GM19452 (cell line): ENCODE measurements around the gene FBXO24.
A peak's percentile ranks its signal among the peaks of the same experiment; 100 is the strongest.

Experiments used
- ATAC-seq: cut with Tn5 transposase; IDR thresholded peaks from one replicate; pipeline ENCODE4 v1.9.1; 2021; ENCODE audit not compliant: unreplicated experiment

FBXO24 gene

DNA sequence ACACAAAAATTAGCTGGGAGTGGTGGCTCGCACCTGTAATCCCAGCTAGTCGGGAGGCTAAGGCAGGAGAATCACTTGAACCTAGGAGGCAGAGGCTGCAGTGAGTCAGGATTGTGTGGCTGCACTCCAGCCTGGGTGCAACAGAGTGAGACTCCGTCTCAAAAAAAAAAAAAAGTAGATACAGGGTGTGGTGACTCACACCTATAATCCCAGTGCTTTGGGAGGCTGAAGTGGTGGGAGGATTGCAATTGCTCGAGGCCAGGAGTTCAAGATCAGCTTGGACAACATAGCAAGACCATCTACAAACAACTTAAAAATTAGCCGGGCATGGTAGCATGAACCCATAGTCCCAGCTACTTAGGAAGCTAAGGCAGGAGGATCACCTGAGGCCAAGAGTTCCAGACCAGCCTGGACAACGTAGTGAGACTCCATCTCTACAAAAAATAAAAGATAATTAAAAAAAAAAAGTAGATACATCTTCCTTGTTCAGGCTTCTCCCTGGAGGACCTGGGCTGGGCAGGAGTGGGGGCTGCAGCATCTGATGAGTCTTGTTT lies 28.3 kb downstream of the FBXO24 start:
- no peak for ATAC-seq

- ATAC-seq, result no peak
Measured at GRCh38 chr7:100620239-100620638, 34.1 kb downstream of the FBXO24 start.

DNA sequence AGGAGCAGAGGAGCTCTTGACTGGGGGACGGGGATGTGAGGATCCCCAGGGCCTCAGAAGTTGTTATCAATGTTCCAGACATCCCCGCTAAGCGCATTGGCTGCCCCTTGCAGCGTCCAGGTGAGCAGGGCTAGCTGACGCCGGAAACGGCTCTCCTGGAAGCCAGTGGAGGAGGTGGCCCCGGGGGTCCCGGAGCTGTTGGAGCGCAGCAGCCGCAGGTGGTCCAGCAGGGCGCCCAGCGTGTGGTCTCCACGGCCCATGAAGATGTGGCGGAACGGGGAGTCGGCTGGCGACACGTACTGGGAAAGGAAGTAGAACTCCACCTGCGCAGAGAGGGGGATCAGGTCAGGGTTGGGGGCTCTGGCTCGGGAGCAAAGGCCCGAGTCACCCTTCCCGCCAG lies 34.7 kb downstream of the FBXO24 start:
- ATAC-seq, result no peak

GRCh38 chr7:100621554-100621953 lies 35.4 kb downstream of the FBXO24 start:
- no peak for ATAC-seq

- no peak for ATAC-seq
Measured at GRCh38 chr7:100623951-100624824, 38.1 kb downstream of the FBXO24 start.

DNA sequence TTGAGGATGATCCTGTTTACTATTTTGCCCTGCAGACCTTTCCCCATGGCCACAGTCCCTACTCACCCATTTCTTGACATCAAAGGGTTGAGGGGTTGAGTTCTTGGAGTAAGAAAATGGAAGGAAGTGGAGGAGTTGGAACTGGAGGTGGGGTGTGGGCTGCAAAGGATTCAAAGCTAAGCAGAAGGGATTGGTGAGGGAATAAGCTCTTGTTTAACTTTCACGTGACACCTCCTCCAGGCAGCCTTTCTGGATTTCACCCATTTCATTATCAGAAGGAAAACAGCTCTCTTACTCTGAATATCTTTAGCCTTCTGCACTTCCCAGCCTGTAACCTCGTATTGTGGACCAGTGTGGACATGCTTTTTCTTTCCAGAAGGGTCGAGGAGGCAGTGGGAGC lies 39.9 kb downstream of the FBXO24 start:
- no peak for ATAC-seq

GRCh38 chr7:100626530-100627237 lies 40.6 kb downstream of the FBXO24 start:
- peak; percentile 67 for ATAC-seq

GRCh38 chr7:100627238-100627549 lies 41.1 kb downstream of the FBXO24 start:
- no peak for ATAC-seq

DNA sequence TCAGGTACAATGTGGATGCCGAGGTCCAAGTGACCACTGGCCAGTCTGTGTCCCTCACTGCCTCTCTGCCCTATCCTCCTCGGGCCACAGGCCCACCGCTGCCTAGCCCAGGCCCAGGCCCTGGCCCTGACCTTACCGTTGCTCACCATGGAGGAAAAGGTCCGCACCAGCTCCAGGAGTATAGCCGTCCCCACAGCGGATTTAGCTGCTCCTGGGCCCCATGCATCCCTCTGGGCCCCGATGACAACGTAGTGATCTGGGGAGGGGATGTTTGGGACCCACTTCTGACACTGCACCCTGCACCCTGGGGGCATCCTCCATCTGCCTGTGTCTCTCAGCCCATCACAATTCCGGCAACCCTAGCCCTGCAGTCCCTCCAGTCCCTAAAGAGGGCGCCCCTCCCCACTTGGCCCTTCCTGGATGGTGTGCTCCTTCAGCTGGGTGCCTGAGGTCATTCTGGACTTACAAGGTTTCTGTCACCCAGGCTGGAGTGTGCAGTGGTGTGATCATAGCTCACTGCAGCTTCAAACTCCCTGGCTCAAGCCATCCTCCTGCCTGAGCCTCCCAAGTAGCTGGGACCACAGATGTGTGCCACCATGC lies 43.1 kb downstream of the FBXO24 start:
- no peak for ATAC-seq

DNA sequence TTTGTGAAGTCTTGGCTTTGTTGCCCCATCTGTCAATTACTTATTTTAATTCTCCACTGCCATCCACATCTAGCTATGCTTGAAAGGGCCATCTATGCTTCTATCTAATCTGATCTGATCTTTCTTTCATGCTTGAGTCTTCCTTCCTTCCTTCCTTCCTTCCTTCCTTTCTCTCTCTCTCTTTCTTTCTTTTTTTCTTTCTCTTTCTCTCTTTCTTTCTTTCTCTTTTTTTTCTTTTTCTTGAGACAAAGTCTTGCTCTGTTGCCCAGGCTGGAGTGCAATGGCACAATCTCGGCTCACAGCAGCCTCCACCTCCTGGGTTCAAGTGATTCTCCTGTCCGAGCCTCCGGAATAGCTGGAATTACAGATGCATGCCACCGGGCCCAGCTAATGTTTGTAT lies 43.9 kb downstream of the FBXO24 start:
- no peak for ATAC-seq

DNA sequence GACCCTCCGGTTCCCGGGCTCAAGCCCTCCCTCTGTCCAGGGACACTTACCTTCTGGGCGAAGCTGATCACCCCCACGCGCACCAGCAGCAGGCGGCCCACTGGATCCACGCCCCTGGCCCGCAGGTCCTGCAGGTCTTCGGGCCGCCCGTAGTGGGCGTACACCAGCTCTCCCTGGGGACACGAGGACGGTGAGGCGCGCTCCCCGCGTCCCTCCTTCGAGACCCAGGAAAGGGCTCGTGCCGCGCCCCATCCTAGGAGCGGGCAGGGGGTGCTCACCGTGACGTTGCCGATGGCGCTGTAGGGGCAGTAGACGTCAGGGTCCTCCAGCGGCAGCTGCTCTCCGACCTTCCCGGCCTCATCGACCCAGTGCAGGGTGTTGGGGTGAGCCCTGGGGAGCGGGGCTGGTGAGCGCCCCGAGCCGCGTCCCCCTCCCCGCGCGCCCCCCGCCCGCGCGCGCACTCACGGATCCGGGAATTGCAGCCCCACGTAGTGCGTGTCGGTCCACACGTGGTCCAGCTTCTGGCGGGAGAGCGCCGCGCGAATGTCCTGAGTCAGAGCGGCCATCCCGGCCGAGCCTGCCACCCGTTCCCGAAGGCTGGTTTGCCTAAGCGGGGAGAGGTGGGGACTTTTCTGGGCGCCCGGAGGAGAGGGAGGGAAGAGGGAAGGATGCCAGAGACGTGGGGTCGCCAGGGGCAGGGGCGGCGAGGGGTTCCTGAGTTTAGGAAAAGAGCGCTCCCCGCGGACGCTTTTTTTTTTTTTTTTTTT lies 47.0 kb downstream of the FBXO24 start:
- no peak for ATAC-seq

GRCh38 chr7:100639995-100640516 lies 53.9 kb downstream of the FBXO24 start:
- no peak for ATAC-seq

DNA sequence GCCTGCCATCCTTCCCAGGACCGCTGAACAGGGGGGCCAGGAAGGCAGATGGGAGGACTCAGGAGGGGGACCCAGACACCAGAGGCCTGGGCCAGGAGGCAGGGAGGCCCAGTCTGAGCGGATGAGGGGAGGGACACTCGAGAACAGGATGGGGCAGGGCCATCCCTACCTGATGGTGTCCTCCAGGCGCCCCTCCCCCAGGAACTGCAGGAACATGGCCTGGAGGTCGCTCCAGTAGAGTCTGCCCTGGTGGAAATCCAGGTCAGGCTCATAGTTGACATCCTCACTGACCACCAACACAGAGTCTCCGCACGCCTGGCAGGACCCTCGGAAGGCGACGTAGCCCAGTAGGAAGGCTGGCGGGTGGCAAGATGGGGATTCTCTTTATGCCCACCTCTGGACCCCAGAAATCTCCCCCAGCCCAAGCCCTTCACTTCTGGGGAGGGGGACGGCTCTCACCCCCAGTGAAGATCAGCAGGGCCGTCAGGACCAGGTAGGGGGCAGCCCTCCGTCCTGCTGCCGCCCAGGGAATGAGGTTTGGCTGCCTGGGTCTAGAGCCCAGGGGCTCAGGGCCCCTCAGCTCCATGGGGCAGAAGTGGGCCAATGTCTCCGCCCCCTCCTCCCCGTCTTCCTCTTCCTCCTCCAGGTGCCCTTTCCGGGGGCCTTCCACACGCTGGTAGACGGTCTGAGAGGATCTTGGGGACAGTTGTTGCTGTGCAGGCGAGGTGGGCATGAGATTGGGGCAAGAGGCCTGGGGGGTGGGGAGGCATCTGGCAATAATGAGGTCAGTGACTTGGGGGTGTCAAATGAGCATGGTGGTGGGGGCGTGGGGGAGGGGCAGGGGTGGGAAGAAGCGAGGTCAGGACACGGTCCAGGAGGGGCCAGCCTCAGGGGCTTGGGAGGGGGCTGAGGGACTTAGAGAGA lies 54.7 kb downstream of the FBXO24 start:
- no peak for ATAC-seq

- no peak for ATAC-seq
Measured at GRCh38 chr7:100641463-100641859, 55.3 kb downstream of the FBXO24 start, which contains the start of gene TFR2. Gene TFR2, minus strand, starts transcription at chr7:100641552. Its CDS starts 43 bp downstream, at chr7:100641509.

- no peak for ATAC-seq
Measured at GRCh38 chr7:100641860-100642533, 55.9 kb downstream of the FBXO24 start.

DNA sequence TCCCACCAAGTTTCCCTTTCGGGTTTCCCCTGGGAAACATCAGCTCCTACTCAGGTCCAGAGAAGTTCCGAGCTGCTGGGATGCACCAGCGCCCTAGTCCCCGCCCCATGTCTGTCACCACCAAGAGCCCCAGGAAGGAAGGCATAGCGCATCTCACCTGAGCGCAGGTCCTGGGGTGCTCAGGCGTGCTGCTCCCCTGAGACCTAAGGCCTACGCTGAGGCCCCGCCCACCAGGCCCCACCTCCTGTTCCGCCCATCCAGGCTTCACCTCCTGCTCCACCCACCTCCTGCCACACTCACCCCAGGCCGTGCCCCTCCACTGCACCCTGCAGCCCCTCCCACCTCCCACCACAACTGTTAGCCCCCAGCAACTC lies 56.4 kb downstream of the FBXO24 start:
- ATAC-seq, result no peak

GRCh38 chr7:100649826-100650565 lies 63.9 kb downstream of the FBXO24 start:
- no peak for ATAC-seq
